ENCODE results near the gene SUMO4. TPM values are rescaled to one million over a fixed set of nuclear protein-coding genes. Genes with fewer than 3 reads are reported as not detected.
A peak's percentile ranks its signal among the peaks of the same experiment; 100 is the strongest.

Gene SUMO4
- total and polyA plus RNA-seq, 11 donors = 0.26 to 1.5 (median 0.53) TPM; not detected in 2

- TF ChIP-seq POLR2A (IDR thresholded peaks at IDR 0.05) = no peak
- TF ChIP-seq CTCF (IDR thresholded peaks at IDR 0.05) = no peak
- ATAC-seq (peak in 2 of 4 donors; percentile 20 to 31), DNase-seq (no peak)
- WGBS, 4 donors = 49 to 64% (median 57%) methylated on average over 2 of the region's 2 CpGs
- H3K36me3 ChIP-seq = no peaks in the 10 kb centered on the region
- H3K27me3 ChIP-seq = no peaks in the 10 kb centered on the region
- peaks cover 0 to 58% (median 21%) of the 10 kb centered on the region in 12 donors for H3K4me1 ChIP-seq
- no peak overlapping the region for H3K4me3 ChIP-seq
- no peaks in the 10 kb centered on the region for H3K9me3 ChIP-seq
- intact Hi-C loops (cut with DNase I) = no loop called here
- H3K27ac ChIP-seq = no peak overlapping the region
Measured at GRCh38 chr6:149364557-149364956, 35.5 kb upstream of the SUMO4 start.

- intact Hi-C loops (cut with DNase I) = no loop called here
- TF ChIP-seq CTCF (IDR thresholded peaks at IDR 0.05) = no peak
- TF ChIP-seq POLR2A (IDR thresholded peaks at IDR 0.05) = no peak
- Histone ChIP-seq H3K27me3 (no peaks in the 10 kb centered on the region), H3K36me3 (peaks cover 0 to 6% (median 0%) of the 10 kb centered on the region in 9 donors), H3K4me3 (no peak overlapping the region), H3K27ac (no peak overlapping the region), H3K9me3 (no peaks in the 10 kb centered on the region), H3K4me1 (peaks cover 0 to 56% (median 21%) of the 10 kb centered on the region in 12 donors)
- DNase-seq (no peak), ATAC-seq (no peak)
Measured at GRCh38 chr6:149365197-149365596, 34.9 kb upstream of the SUMO4 start.

- Histone ChIP-seq H3K9me3 (no peaks in the 10 kb centered on the region), H3K36me3 (peaks cover 0 to 16% (median 0%) of the 10 kb centered on the region in 9 donors), H3K4me1 (peaks cover 0 to 49% (median 21%) of the 10 kb centered on the region in 12 donors), H3K27ac (no peak overlapping the region), H3K27me3 (no peaks in the 10 kb centered on the region), H3K4me3 (no peak overlapping the region)
- TF ChIP-seq CTCF (IDR thresholded peaks at IDR 0.05) (no peak), POLR2A (IDR thresholded peaks at IDR 0.05) (no peak)
- ATAC-seq (no peak), DNase-seq (no peak)
- intact Hi-C loops (cut with DNase I) = loop anchor here in 1 of 10 donors (2.0 kb wide), 1 partner anchor 24 kb away; no protein-coding TSS in a partner anchor
- WGBS, 4 donors = 67 to 80% (median 73%) methylated on average over 4 of the region's 4 CpGs
Measured at GRCh38 chr6:149366267-149366921, 33.7 kb upstream of the SUMO4 start.

GRCh38 chr6:149368065-149368464, 32.0 kb upstream of the SUMO4 start:
- H3K4me3 ChIP-seq = no peak overlapping the region
- peaks cover 0 to 49% (median 21%) of the 10 kb centered on the region in 12 donors for H3K4me1 ChIP-seq

More at GRCh38 chr6:149368065-149368464, 32.0 kb upstream of the SUMO4 start:
- DNase-seq (no peak), ATAC-seq (no peak)
- no peaks in the 10 kb centered on the region for H3K9me3 ChIP-seq
- H3K36me3 ChIP-seq = peaks cover 0 to 17% (median 0%) of the 10 kb centered on the region in 9 donors
- WGBS, 4 donors = 85 to 89% (median 88%) methylated on average over 1 of the region's 1 CpG
- no peak overlapping the region for H3K27ac ChIP-seq
- intact Hi-C loops (cut with DNase I) = no loop called here
- TF ChIP-seq CTCF (IDR thresholded peaks at IDR 0.05) (no peak), POLR2A (IDR thresholded peaks at IDR 0.05) (no peak)
- H3K27me3 ChIP-seq = no peaks in the 10 kb centered on the region
